NK-92 treated with Interleukin-12 subunit alpha and Interleukin-12 subunit beta, amount 100 ng/mL, for 24 hours (cell line): ENCODE measurements around the gene ZNF592.

Experiments
- DNase-seq: peaks from one replicate; lab custom pipeline; 2025; lab: John Stamatoyannopoulos, UW

The ZNF592 gene

GRCh38 chr15:84805221-84805620 is 56.8 kb downstream of the ZNF592 start:
- no peak for DNase-seq

GRCh38 chr15:84807228-84807627 is 58.8 kb downstream of the ZNF592 start:
- DNase-seq, result no peak

- no peak for DNase-seq
These were observed 61.9 kb downstream of the ZNF592 start for GRCh38 chr15:84810073-84810840.

GRCh38 chr15:84811151-84811550 is 62.8 kb downstream of the ZNF592 start:
- DNase-seq, result no peak

- DNase-seq, result no peak
These were observed 63.4 kb downstream of the ZNF592 start for GRCh38 chr15:84811828-84812227.

- no peak for DNase-seq
These were observed 64.5 kb downstream of the ZNF592 start for GRCh38 chr15:84812842-84813241.

GRCh38 chr15:84813435-84813834 is 65.0 kb downstream of the ZNF592 start:
- DNase-seq, result no peak

- no peak for DNase-seq
These were observed 65.5 kb downstream of the ZNF592 start for GRCh38 chr15:84813931-84814330.

GRCh38 chr15:84814916-84815315 is 66.5 kb downstream of the ZNF592 start:
- no peak for DNase-seq

- DNase-seq, result no peak
These were observed 68.5 kb downstream of the ZNF592 start, which contains the start of gene ALPK3 for GRCh38 chr15:84816694-84817465. Gene ALPK3 (plus strand): TSS chr15:84817356. CDS start chr15:84817453, 97 bp downstream.

GRCh38 chr15:84817466-84818081 is 69.2 kb downstream of the ZNF592 start:
- DNase-seq, result no peak

- no peak for DNase-seq
These were observed 70.1 kb downstream of the ZNF592 start for GRCh38 chr15:84818261-84819131.

- no peak for DNase-seq
These were observed 70.9 kb downstream of the ZNF592 start for GRCh38 chr15:84819291-84819768.

GRCh38 chr15:84819791-84820190 is 71.4 kb downstream of the ZNF592 start:
- DNase-seq, result no peak

GRCh38 chr15:84821501-84822021 is 73.2 kb downstream of the ZNF592 start:
- DNase-seq, result no peak

- no peak for DNase-seq
These were observed 74.4 kb downstream of the ZNF592 start for GRCh38 chr15:84822653-84823281.

GRCh38 chr15:84823282-84823878 is 75.0 kb downstream of the ZNF592 start:
- no peak for DNase-seq

GRCh38 chr15:84824260-84825007 is 76.0 kb downstream of the ZNF592 start:
- DNase-seq, result no peak

- no peak for DNase-seq
These were observed 78.0 kb downstream of the ZNF592 start for GRCh38 chr15:84826369-84826823.

GRCh38 chr15:84827246-84827645 is 78.9 kb downstream of the ZNF592 start:
- DNase-seq, result no peak
